Hematopoietic multipotent progenitor cell treated with erythropoietin and hydrocortisone succinate and interleukin-3 and kit ligand, for 6 days (in vitro differentiated cells): Measurements from ENCODE around the gene RGS14.
A peak's percentile ranks its signal among the peaks of the same experiment; 100 is the strongest.
"Not testable (repeated sequence)": the region's sequence is repeated elsewhere in the genome, so short reads cannot be mapped to it uniquely, and the experiment has no call there.

Experiments
- DNase-seq: peaks from one replicate; pipeline ENCODE4 v3.0.0-alpha.2; 2015

Gene RGS14

DNA sequence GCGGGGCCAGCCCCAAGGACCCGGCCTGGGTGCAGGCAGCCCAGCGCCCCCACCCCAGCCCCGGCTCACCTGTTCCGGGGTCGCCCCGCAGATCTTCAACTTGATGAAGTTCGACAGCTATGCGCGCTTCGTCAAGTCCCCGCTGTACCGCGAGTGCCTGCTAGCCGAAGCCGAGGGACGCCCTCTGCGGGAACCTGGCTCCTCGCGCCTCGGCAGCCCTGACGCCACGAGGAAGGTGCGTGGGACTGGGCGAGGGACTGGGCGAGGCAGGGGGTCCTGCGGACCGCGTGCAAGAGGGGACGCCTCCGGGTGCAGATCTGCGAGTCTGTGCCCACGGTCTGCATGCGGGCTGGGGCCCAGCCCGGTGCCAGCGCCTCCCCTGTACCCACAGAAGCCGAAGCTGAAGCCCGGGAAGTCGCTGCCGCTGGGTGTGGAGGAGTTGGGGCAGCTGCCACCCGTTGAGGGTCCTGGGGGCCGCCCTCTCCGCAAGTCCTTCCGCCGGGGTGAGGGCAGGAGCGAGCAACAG, 9.7 kb downstream of the RGS14 start:
- DNase-seq = no peak

DNA sequence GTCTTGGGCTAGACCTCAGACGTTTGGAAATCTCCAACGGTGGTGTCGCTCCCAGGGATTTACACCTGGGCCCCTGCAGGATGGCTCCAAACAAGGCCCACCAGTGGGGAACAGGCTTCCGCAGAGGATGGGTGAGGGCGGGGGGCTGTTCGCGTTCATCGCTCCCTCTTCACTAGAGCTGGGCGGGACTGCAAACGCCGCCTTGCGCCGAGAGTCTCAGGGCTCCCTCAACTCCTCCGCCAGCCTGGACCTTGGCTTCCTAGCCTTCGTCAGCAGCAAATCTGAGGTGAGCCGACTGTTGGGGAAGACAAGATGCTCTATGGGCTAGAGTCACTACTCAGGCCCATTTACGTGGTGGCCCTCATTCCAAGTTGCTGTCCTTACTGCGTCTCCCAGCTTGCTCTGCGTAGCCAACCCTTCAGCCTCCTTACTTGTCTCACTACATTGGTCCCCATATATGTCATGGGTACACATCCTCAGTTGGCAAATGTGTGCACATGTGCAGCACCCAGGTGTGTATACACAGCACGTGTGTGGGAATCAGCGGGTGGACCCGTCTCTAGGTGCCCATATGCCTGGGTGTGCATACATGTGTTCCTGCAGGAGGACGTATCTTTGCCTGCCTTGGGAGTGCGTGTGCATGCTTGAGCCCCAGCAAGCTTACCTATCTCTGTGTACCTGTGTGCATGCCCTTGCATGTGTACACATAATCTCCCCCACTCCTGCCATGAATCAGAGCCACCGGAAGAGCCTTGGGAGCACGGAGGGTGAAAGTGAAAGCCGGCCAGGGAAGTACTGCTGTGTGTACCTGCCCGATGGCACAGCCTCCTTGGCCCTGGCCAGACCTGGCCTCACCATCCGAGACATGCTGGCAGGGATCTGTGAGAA, 10.5 kb downstream of the RGS14 start:
- no peak for DNase-seq

DNA sequence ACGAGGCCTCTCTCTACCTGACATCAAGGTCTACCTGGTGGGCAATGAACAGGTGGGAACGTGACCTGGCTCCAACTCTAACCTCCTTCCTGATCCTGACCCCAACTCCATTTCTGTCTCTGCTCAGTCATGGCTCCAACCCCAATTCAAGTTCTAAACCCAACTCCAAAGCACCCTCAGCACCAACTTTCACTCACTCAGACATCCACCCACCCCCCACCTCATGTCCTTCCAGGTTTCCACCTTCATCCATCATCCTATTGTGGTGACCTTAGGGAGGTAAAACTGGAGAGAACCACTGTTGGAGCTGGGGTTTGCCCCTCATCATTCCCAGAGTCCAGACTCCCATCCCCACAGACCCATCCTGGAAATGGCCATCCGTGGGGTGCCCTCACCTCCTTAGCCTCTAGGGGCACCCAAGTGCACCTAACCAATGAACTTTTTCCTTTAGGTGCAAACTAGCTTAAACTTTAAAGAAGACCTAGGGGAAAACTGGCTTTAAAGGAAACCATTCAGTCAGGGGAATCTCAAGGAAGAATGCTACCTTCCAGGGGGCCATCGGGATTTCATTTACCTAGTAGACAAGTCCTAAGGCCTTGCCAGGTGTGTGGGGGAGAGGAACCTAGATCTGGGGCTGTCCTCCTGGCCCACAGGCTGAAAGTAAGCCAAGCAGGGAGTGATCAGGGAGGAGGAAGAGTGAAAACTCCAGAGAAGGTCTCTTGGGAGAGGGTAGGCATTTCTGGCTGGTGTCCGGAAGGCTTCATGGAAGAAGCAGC, 11.3 kb downstream of the RGS14 start:
- DNase-seq = peak; percentile 76

DNA sequence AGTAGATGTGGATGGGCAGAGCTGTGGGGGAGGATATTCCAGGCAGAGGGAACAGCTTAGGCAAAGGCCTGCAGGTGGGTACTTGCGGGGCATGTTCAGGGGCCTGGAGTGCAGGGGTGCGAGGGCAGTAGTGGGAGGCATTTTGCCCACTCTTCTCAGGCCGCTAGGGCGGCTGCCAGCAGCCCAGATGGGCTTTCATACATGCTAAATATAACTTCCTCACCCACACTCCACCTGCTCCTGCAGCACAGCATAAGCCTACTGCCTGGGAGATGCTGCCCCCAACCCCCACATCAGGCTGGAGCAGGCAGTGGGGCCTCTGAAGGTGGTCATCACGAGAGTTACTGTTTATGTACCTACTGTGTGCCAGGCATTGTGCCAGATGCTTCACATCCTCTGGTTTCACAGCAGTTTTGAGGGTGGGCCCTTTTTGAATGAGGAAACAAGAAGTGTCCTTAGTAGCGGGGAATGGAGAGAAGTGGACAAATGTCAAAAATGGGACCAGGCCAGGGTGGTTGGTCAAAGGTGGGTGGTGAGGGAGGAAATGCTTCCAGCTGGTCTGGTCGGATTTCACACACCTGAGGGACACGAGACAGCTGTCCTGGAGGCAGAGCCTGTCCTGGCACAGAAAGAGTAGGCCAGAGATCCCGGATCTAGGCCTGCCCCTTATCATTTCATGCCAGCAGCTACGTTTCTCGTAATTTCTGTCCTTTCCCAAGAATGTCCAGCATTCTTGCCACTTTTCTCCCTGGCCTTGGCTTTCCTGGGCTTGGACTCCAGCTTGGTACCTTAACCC, 12.1 kb downstream of the RGS14 start:
- DNase-seq = no peak

DNA sequence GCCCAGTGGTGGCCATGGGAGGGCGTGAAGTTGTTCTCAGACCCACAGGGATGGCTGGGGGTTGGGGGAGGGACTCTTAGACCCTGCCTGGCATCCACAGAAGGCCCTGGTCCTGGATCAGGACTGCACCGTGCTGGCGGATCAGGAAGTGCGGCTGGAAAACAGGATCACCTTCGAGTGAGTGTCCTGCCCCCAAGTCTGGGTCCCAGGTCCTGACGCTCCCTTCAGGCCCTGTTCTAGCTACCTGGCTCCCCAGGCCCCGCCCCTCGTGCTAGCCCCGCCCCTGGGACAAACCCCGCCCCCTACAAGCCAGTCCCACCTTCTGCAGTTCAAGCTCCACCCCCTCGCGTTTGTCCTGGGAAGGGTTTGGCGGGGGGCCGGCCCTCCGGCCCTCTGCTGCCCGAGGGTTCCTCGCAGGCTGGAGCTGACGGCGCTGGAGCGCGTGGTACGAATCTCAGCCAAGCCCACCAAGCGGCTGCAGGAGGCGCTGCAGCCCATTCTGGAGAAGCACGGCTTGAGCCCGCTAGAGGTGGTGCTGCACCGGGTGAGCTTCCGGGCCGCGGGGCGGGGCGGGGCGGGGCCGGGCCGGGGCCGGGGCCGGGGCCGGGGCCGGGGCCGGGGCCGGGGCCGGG, 12.9 kb downstream of the RGS14 start:
- peak; percentile 90 for DNase-seq

DNA sequence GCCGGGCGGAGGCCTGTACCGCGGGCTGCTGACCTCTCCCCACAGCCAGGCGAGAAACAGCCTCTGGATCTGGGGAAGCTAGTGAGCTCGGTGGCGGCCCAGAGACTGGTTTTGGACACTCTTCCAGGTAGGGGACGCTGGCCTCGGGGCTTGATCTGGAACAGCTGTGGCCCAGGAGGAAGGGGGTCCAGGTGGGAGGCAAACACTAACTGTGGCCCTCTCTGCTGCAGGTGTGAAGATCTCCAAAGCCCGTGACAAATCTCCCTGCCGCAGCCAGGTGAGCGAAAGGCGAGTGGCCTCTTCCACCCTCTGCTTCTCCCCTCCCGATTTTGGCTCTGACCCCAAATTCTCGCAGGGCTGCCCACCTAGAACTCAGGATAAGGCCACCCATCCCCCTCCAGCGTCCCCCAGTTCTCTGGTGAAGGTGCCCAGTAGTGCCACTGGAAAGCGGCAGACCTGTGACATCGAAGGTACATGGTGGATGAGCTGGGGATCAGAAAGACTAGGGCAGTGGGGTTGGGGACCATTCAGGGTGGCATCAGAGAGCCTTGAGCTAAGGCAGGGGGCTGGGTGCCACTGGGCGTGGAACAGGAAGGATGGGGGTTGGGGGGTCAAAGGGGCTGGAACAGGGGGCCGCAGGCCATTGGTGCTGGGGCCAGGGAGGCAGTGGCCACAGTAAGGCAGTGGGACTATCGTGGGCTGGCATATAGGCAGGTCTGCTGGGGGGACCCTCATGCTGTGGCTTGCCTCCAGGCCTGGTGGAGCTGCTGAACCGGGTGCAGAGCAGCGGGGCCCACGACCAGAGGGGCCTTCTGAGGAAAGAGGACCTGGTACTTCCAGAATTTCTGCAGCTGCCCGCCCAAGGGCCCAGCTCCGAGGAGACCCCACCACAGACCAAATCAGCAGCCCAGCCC, 13.7 kb downstream of the RGS14 start:
- DNase-seq = no peak

DNA sequence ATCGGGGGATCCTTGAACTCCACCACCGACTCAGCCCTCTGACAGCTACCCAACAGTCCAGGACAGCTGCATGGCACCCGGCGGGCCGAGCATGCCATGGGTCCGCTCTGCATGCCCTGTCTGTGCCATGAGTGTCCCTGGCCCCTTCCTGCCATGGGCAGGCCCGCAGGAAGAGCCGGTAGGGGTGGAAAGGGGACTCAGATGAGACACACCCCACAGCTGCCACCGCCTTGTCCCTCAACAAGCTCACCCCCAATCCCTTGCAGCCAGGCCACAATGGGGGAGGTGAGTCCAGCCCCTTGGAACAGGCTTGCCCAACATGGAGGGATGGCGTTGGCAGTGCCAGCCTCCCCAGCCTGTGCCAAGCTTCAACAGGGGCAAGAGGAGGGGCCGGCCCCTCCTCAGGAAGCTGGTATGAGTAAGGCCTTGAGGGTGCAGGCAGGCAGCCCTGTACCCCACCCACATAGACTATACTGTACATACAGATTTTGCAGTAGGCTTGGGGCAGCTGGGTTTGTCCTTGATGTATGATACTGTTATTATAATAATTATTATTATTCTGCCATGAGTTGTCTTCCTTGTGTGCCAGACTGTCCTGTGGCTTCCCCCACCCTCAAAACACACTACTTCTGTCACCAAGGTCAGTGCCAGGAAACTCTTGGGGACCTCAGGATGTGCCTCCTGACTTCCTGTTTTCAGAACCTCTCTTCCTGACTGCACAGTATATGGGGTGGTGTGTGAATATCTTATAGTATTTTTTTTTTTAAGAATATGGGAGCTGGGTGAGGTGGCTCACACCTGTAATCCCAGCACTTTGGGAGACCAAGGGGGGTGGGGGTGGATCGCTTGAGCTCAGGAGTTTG, 14.5 kb downstream of the RGS14 start:
- peak; percentile 35 for DNase-seq

DNA sequence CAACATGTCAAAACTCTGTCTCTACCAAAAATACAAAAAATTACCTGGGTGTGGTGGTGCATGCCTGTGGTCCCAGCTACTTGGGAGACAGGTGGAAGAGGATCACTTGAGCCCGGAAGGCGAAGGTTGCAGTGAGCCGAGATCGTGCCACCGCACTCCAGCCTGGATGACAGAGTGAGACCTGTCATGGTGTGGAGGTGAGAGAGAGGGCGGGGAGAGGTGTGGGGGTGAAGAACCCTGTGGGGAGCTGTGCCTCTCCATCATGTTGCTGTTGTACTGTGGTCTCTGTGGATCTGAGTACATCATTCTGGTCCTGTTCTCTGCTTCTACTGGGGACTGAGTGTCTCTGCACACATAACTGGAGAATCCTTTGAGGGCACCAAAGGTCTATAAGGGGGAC, 15.2 kb downstream of the RGS14 start:
- no peak for DNase-seq

DNA sequence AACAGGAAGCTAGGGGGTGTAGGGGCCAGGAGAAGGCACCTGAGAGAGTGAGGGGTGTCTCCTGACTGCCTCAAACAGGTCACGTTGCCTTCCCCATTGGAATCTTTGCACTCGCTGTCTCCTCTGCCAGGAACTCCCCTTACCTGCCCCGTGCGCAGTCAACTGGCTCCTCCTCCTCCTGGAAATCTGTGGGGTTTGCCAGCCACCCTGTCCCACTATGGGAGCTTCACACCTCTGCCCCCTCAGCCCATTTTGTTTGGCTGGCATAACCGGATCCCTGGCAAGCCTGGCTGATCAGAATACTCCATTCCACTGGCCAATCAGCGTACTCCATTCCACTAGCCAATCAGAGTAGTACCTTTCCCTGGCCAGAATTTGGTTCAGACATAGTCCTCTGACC, 16.1 kb downstream of the RGS14 start:
- DNase-seq = no peak

DNA sequence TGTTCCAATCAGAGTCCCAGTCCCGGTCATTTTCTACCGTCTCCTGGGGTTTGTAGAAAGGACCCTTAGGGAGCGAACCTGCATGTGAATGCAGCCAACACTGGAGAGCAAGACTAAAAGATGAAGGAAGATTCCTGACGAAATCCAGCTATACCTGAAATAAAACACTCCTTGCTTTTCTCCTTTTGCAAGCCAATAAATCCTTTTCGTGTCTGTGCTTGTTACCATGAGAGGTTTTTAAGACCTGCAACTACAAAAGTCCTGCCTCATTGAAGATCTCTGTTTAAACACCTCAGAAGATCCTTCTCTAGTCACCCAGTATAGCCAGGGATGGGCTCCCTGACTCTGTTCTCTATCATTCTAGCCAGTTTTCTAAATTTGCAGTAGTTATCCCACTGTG, 16.5 kb downstream of the RGS14 start:
- DNase-seq = no peak

DNA sequence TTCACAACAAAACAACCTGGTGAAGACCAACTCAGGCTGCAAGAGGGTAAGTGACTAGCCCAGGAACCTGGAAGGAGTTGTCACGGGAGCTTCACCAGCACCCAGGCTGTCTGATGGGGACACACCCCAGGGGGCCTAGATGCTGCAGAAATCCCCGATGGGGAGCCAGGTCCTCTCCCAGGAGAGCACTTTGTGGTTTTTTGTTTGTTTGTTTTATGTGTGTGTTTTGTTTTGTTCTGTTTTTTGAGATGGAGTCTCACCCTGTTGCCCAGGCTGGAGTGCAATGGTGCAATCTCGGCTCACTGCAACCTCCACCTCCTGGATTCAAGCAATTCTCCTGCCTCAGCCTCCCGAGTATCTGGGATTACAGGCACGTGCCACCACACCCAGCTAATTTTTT, 17.8 kb downstream of the RGS14 start:
- not testable (repeated sequence) for DNase-seq

DNA sequence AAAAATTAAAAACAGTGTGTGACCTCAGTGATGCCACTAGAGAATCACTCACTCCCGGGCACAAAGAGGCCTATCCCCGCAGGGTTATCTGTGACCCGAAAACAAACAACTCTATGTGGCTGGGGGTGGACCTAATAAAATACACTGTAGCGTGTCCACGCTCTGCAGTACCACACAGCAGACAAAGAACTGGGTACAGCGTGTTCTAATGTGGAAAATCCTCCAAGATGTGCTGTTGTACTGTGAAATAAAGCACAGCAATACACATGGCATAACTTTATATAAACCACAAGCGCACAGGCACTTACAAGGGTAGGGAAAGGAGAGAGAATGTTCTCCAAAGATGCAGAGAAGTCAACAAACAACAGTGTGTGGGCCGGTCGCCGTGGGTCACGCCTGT, 18.4 kb downstream of the RGS14 start:
- DNase-seq = no peak

DNA sequence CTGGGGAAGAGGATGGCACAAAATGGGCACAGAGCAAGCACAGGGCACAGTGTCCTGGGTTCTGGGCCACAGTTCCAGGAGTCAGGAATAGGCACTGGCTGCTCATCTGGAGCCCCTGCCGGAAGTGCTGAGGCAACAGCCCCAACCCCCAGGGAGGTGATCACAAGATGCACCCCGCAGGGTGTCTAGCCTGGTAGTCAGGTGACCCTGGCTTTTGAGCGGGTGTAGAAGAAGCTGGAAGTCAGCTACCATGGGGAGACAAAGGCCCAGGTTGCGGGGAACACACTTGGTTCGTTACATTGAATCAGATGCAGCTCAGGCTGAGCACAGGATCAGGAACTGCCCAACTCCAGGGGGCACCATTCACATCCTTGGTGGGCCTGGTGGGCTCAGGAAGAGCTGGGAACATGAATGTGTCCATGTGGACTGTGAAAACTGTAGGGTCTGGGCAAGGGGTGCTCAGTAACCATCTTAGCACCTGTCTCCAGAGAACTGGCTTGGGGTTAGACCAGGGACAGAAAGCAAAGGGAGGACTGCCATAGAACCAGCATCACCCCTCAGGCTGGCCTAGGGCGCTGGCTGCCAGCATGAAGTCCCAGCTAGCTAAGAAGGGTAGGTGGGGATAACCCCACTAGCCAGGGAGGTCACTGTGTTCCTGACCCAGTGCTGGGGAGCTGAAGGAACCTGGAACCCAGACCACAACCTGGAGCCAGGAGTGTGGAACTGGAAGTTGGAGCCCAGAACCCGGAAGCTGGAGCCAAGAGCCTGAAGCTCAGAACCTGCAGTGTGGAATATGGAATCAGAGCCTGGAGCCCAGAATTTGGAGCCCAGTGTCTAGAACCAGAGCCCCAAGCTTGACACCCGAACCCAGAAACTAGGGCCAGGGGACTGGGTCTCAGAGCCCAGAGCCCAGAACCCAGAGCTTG, 20.4 kb downstream of the RGS14 start:
- no peak for DNase-seq

DNA sequence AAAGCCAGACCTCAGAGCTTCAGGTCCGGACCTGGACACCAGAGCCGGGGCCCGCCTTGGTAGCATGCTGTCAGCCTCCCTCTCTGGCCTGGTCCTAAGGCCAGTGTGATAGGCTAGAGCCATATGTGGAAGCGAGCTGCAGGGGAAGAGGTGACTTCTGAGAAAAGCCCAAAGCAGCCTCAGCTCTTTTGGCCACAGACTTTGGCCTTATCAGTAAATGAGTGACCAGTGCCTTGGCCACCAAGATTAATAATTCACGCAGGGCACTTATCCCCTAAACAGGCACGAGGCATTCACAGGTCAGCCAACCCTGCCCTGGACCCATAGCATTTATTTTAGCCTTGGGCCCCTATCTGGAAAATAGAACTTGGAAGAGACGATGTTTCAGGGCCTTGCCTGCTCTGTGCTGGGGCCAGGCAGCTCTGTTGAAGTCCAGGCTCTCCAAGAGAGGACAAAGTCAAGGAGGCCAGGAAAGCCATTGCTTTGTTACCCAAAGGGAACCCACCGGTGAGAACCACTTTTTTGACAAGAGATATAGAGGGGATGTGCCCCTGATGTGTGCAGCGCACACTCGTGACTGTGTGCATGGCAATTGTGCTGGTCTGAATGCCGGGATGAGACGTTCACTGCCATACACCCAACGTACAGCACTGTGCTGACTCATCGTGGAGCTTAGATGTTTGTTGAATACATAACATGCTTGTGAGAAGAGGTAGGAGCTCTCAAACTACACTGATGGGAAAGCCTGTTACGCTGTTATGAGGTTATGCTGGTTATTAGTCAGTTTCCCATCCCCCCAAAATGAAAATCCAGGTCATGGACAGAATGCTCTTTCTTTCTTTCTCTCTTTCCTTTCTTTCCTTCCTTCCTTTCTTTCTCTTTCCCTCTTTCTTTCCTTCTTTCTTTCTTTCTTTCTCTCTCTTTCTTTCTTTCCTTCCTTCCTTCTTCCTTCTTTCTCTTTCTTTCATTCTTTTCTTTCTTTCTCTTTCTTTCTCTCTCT, 21.5 kb downstream of the RGS14 start:
- DNase-seq = peak; percentile 85

DNA sequence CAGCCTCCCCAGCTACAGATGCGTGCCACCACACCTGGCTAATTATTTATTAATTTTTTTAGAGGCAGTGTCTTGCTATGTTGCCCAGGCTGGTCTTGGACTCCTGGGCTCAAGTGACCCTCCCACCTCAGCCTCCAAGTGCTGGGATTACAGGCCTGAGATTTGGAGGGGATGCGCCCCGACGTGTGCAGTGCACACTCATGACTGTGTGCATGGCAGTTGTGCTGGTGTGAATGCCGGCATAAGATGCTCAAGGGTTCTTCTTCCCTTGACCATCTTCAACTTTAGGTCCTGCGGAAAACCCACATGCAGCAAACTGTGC, 23.0 kb downstream of the RGS14 start:
- DNase-seq = no peak

DNA sequence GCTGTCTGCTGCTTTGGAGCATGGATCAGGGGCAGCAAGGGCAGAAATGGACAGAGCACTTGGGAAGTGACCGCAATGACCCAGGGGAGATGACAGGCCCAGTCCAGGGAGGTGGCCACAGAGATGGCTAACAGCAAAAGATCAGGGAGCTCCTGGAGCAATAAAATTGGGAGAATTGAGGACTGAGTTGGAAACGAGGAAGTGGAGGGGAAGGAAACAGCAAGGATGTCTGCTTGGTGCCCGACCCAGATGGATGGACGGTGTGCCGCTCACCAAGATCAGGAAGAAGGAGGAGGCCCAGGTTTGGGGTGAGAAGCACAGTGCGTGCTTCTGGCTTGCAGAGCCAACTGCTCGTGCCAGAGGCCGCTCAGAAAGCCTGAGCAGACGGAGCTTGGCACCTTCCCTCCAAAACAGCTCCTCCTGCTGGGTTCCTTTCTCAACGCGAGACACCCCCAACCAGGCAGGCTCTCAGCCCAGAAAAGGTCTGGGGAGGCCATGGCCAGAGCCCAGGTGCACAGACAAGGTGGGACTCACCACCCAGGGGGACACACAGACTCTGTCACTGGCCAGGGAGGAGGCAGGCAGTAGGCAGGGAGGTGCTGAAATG, 24.8 kb downstream of the RGS14 start:
- DNase-seq = peak; percentile 80

DNA sequence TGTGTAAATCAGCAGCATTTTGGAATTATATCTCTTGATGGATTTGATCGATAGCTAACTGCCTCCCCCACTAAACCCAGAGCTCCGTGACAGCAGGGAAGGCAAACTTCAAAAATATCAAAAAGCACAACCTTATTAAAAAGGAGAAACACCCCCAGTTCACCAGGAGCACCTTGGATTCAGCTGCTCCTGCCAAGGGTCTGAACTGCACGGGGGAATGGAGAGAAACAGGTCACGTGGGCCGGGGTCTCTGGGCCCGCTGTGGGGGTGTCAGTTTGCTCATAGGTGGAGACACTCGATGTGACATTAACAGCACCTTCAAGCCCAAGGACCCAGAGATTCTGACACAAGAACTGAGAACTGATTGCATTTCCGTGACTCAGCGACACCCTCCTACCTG, 25.5 kb downstream of the RGS14 start:
- no peak for DNase-seq

DNA sequence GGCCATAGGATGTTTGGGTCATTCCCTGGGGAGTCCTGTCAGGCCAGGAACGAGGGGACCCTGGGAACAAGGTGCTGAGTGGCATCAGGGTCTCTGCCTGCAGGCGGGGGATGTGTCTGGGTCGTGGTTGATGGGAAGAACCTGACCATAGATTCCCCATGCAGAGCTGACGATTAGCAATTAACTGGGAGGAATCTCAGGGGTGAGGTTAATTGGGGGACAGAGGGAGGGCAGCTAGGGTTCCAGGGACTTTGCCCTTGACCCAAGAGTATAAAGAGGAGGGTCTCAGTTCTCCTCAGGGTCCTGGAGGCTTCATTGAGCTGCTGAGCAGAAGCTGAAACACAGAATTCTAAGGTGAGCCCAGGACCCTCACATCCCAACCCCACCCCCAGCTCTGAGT, 26.4 kb downstream of the RGS14 start, which contains the start of gene SLC34A1:
TSS of gene SLC34A1 (plus strand) at position 301 of the 400 bp plus-strand sequence. CDS start 1,308 bp downstream, outside the sequence.
- DNase-seq = no peak
